Dedifferentiated amniotic fluid mesenchymal stem cell (primary cell): ENCODE results near the gene TJAP1.

Source experiments
- DNase-seq: peaks from one replicate; pipeline ENCODE4 v3.0.0-alpha.2; 2016; ENCODE audit errors: extremely low spot score

Gene TJAP1

GRCh38 chr6:43477235-43478007, at the start of gene TJAP1:
Gene TJAP1, plus strand, starts transcription at chr6:43477570. Its CDS starts 21,432 bp downstream, at chr6:43499002.
- DNase-seq = peak; percentile 84

- DNase-seq = no peak
These were observed 49.2 kb upstream of the TJAP1 start for GRCh38 chr6:43428112-43428570.

- DNase-seq = no peak
These were observed 48.5 kb upstream of the TJAP1 start for GRCh38 chr6:43428874-43429273.

- DNase-seq = no peak
These were observed 45.1 kb upstream of the TJAP1 start for GRCh38 chr6:43432009-43432945.

- no peak for DNase-seq
These were observed 44.2 kb upstream of the TJAP1 start for GRCh38 chr6:43433148-43433547.

- DNase-seq = no peak
These were observed 43.1 kb upstream of the TJAP1 start for GRCh38 chr6:43434001-43434840.

- no peak for DNase-seq
These were observed 42.4 kb upstream of the TJAP1 start for GRCh38 chr6:43434943-43435342.

- no peak for DNase-seq
These were observed 41.5 kb upstream of the TJAP1 start for GRCh38 chr6:43435682-43436437.

- peak; percentile 46 for DNase-seq
These were observed 40.6 kb upstream of the TJAP1 start for GRCh38 chr6:43436577-43437282.

- DNase-seq = no peak
These were observed 39.7 kb upstream of the TJAP1 start for GRCh38 chr6:43437700-43438099.

GRCh38 chr6:43442935-43443334, 34.4 kb upstream of the TJAP1 start:
- no peak for DNase-seq

- no peak for DNase-seq
These were observed 33.3 kb upstream of the TJAP1 start for GRCh38 chr6:43444036-43444435.

GRCh38 chr6:43444582-43444981, 32.8 kb upstream of the TJAP1 start:
- no peak for DNase-seq

GRCh38 chr6:43445576-43445975, 31.8 kb upstream of the TJAP1 start:
- DNase-seq = no peak

- DNase-seq = no peak
These were observed 29.8 kb upstream of the TJAP1 start for GRCh38 chr6:43447604-43448003.

GRCh38 chr6:43448916-43449315, 28.5 kb upstream of the TJAP1 start:
- DNase-seq = no peak

GRCh38 chr6:43450699-43451131, 26.7 kb upstream of the TJAP1 start:
- no peak for DNase-seq

GRCh38 chr6:43451348-43451747, 26.0 kb upstream of the TJAP1 start:
- no peak for DNase-seq

- DNase-seq = no peak
These were observed 25.4 kb upstream of the TJAP1 start for GRCh38 chr6:43451939-43452338.

GRCh38 chr6:43452896-43453295, 24.5 kb upstream of the TJAP1 start:
- DNase-seq = no peak
